Trophoblast cell (in vitro differentiated cells and primary cell): ENCODE results near the gene GRM8.

Experiments used
- DNase-seq, 2 donors: peaks; one replicate each; pipeline ENCODE4 v3.0.0-alpha.2; 2016
- H2AFZ ChIP-seq: 2 replicates; pipeline ENCODE4 v1.6.1; 2013; ENCODE audit warnings: low read length, moderate library complexity, mild to moderate bottlenecking; ENCODE audit not compliant: insufficient read depth, poor library complexity
- H2AK5ac ChIP-seq: 2 replicates; pipeline ENCODE4 v1.6.1; 2013; ENCODE audit warnings: mild to moderate bottlenecking, low read length
- H2BK120ac ChIP-seq: 2 replicates; pipeline ENCODE4 v1.6.1; 2013; ENCODE audit warnings: low read length, mild to moderate bottlenecking, moderate library complexity; ENCODE audit not compliant: insufficient read depth, poor library complexity
- H2BK12ac ChIP-seq: 2 replicates; pipeline ENCODE4 v1.6.1; 2013; ENCODE audit warnings: mild to moderate bottlenecking, low read length, moderate library complexity
- H2BK5ac ChIP-seq: 2 replicates; pipeline ENCODE4 v1.6.1; 2013; ENCODE audit warnings: low read length, low read depth, moderate library complexity, mild to moderate bottlenecking; ENCODE audit not compliant: poor library complexity
- H3K14ac ChIP-seq: 2 replicates; pipeline ENCODE4 v1.6.1; 2013; ENCODE audit warnings: mild to moderate bottlenecking, low read length
- H3K18ac ChIP-seq: 2 replicates; pipeline ENCODE4 v1.6.1; 2013; ENCODE audit warnings: mild to moderate bottlenecking, low read length
- H3K23ac ChIP-seq: 2 replicates; pipeline ENCODE4 v1.6.1; 2013; ENCODE audit warnings: low read length
- H3K27ac ChIP-seq: 2 replicates; pipeline ENCODE4 v1.5.1; 2013; ENCODE audit warnings: low read depth, mild to moderate bottlenecking, inconsistent platforms, low read length, moderate library complexity
- H3K27me3 ChIP-seq: 2 replicates; pipeline ENCODE4 v1.6.1; 2013; ENCODE audit warnings: inconsistent platforms, mild to moderate bottlenecking, low read length, moderate library complexity; ENCODE audit not compliant: insufficient read depth
- H3K36me3 ChIP-seq, 2 experiments: 1 replicate in 1 of 2; 2 replicates in 1 of 2; pipeline ENCODE4 v1.6.1; 2013; ENCODE audit warnings: low read length in 2 of 2, mild to moderate bottlenecking in 2 of 2, moderate library complexity in 1 of 2; ENCODE audit not compliant: insufficient read depth in 2 of 2, control insufficient read depth in 1 of 2
- H3K4ac ChIP-seq: 2 replicates; pipeline ENCODE4 v1.6.1; 2013; ENCODE audit warnings: low read depth, mild to moderate bottlenecking, low read length, moderate library complexity
- H3K4me1 ChIP-seq, 2 experiments: 1 replicate in 1 of 2; 2 replicates in 1 of 2; pipeline ENCODE4 v1.6.1; 2013; ENCODE audit warnings: low read length in 2 of 2, mild to moderate bottlenecking in 2 of 2, moderate library complexity in 1 of 2; ENCODE audit not compliant: insufficient read depth in 2 of 2, control insufficient read depth in 1 of 2
- H3K4me2 ChIP-seq: 2 replicates; pipeline ENCODE4 v1.6.1; 2013; ENCODE audit warnings: inconsistent platforms, mild to moderate bottlenecking, low read length, moderate library complexity
- H3K4me3 ChIP-seq: 2 replicates; pipeline ENCODE4 v1.5.1; 2013; ENCODE audit warnings: mild to moderate bottlenecking, low read depth, low read length, inconsistent platforms
- H3K79me1 ChIP-seq: one replicate; pipeline ENCODE4 v1.6.1; 2013; ENCODE audit warnings: low read length
- H3K79me2 ChIP-seq: 2 replicates; pipeline ENCODE4 v1.6.1; 2013; ENCODE audit warnings: low read length, mild to moderate bottlenecking; ENCODE audit not compliant: control insufficient read depth, insufficient read depth, poor library complexity
- H3K9ac ChIP-seq: 2 replicates; pipeline ENCODE4 v1.6.1; 2013; ENCODE audit warnings: mild to moderate bottlenecking, low read length
- H3K9me3 ChIP-seq: 2 replicates; pipeline ENCODE4 v1.6.1; 2013; ENCODE audit warnings: low read depth, mild to moderate bottlenecking, control low read depth, inconsistent platforms, low read length; ENCODE audit not compliant: insufficient read depth
- H4K12ac ChIP-seq: 2 replicates; pipeline ENCODE4 v1.6.1; 2013; ENCODE audit warnings: low read depth, mild to moderate bottlenecking, low read length, moderate library complexity
- H4K8ac ChIP-seq: 2 replicates; pipeline ENCODE4 v1.6.1; 2013; ENCODE audit warnings: low read depth, mild to moderate bottlenecking, low read length, moderate library complexity
- H4K91ac ChIP-seq: one replicate; pipeline ENCODE4 v1.6.1; 2013; ENCODE audit warnings: low read depth, mild to moderate bottlenecking, low read length, moderate library complexity
- WGBS: extraction: QIAGEN DNeasy Blood & Tissue Kit; methylation state at CpG from one replicate; pipeline ENCODE4 v1.1.7; 2013; ENCODE audit warnings: missing lambda C conversion rate; ENCODE audit not compliant: insufficient read length, insufficient coverage; ENCODE audit errors: extremely low coverage; 5-methylcytosine and 5-hydroxymethylcytosine counted together

The GRM8 gene

DNA sequence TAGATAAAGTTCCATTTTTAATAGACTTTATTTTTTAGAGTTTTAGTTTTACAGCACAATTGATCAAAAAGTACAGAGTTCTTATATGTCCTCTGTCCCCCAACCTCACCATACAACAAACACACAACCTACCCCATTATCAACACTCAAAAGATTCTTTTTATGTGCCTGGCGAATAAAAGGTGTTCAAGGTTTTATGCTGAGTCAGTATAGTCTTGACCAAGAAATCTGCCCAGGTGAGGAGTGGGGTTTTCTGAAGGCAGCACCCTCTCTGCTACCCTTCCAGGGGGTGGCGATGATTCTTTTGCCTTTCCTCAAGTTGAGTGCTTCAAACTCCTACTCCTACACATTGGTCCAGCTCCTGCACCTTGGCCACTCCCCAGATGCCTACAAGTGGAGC, 222.9 kb downstream of the GRM8 start:
- Histone ChIP-seq H2BK120ac (no peak overlapping the region), H3K9ac (no peak overlapping the region), H3K4ac (no peak overlapping the region), H3K9me3 (no peaks in the 10 kb centered on the region), H3K27ac (no peak overlapping the region), H2AK5ac (no peak overlapping the region), H3K27me3 (no peaks in the 10 kb centered on the region), H3K18ac (no peak overlapping the region), H2BK5ac (no peak overlapping the region), H3K14ac (no peak overlapping the region), H3K36me3 (no peaks in the 10 kb centered on the region), H3K23ac (no peak overlapping the region), H4K8ac (no peak overlapping the region), H3K79me2 (no peaks in the 10 kb centered on the region), H3K4me2 (no peak overlapping the region), H2AFZ (no peak overlapping the region), H3K79me1 (no peaks in the 10 kb centered on the region), H4K91ac (no peak overlapping the region), H2BK12ac (no peak overlapping the region), H4K12ac (no peak overlapping the region), H3K4me1 (no peaks in the 10 kb centered on the region), H3K4me3 (no peak overlapping the region)
- DNase-seq: no peak
- no CpG with 5 or more reads among the region's 2 CpGs for WGBS

DNA sequence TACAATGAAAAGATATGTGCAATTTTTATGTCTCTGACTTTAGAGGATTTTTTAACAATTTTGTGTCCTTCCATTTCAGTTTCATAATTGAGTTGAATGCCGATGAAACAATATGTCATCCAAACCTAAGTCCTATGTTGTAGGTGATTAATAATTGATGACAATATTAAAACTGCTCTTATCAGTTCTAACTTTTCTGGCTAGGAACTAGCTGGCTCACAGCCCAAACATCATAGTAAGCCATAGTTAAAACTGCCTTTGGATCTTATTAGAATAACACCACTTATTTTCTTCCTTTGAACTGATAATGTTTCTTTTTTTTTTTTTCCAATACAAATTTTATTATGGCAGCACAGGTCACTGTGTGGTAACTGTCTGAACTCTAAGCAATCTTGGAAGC, 230.9 kb downstream of the GRM8 start:
- Histone ChIP-seq H4K91ac (no peak overlapping the region), H2BK5ac (no peak overlapping the region), H3K27me3 (no peaks in the 10 kb centered on the region), H3K23ac (no peak overlapping the region), H3K79me1 (no peaks in the 10 kb centered on the region), H3K79me2 (no peaks in the 10 kb centered on the region), H3K4me1 (no peaks in the 10 kb centered on the region), H3K18ac (no peak overlapping the region), H3K4me2 (no peak overlapping the region), H3K27ac (no peak overlapping the region), H4K8ac (no peak overlapping the region), H2BK120ac (no peak overlapping the region), H2AK5ac (no peak overlapping the region), H3K9ac (no peak overlapping the region), H2AFZ (no peak overlapping the region), H3K9me3 (no peaks in the 10 kb centered on the region), H4K12ac (no peak overlapping the region), H3K4ac (no peak overlapping the region), H3K36me3 (no peaks in the 10 kb centered on the region), H2BK12ac (no peak overlapping the region), H3K14ac (no peak overlapping the region), H3K4me3 (no peak overlapping the region)
- WGBS: no CpG with 5 or more reads among the region's 1 CpG
- no peak for DNase-seq

DNA sequence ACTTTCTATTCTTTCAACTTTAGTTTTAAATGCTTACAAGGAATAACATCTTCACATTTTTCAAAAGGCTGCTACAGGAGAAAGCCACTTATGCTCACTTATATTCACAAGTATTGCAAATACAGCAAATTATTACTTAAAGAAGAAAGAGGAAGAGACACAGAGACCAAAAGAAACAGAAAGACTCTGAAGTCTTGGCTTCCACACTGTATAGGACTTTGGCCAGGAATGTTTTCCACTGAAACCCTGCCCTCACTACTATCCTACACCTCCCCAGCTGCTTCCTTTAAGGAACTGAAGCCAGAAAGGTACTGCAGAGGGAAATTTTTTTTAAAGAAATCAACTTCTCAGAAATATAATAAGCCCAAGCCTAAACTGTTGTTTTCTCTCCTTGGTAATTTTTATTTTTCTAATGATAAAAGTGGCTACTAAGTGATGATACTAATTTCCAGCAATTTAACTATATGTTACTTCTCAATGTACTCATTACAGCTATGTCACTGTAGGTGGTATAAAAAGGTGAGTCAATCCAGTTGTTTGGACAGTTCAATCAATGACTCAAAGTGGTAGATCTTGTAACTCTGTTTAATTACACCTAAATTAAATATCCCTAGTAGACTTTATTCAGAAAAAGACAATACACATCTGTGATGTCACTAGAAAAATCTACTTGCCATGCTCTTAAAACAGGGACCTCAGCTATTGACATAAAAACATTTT, 231.6 kb downstream of the GRM8 start:
- H2BK120ac ChIP-seq: no peak overlapping the region
- no peak overlapping the region for H2AK5ac ChIP-seq
- no peaks in the 10 kb centered on the region for H3K27me3 ChIP-seq
- no peak overlapping the region for H3K27ac ChIP-seq
- H2AFZ ChIP-seq: no peak overlapping the region
- no peak overlapping the region for H4K8ac ChIP-seq
- no peaks in the 10 kb centered on the region for H3K79me1 ChIP-seq
- no peak overlapping the region for H3K9ac ChIP-seq
- H3K4me2 ChIP-seq: no peak overlapping the region
- H2BK12ac ChIP-seq: no peak overlapping the region
- no peaks in the 10 kb centered on the region for H3K36me3 ChIP-seq
- no peak overlapping the region for H2BK5ac ChIP-seq
- H3K9me3 ChIP-seq: no peaks in the 10 kb centered on the region
- no peak overlapping the region for H4K12ac ChIP-seq
- H3K23ac ChIP-seq: no peak overlapping the region
- no peak for DNase-seq
- no peaks in the 10 kb centered on the region for H3K79me2 ChIP-seq
- H3K4me3 ChIP-seq: no peak overlapping the region
- no peak overlapping the region for H3K4ac ChIP-seq
- no peak overlapping the region for H3K18ac ChIP-seq
- H3K14ac ChIP-seq: no peak overlapping the region
- H3K4me1 ChIP-seq: no peaks in the 10 kb centered on the region
- no peak overlapping the region for H4K91ac ChIP-seq

DNA sequence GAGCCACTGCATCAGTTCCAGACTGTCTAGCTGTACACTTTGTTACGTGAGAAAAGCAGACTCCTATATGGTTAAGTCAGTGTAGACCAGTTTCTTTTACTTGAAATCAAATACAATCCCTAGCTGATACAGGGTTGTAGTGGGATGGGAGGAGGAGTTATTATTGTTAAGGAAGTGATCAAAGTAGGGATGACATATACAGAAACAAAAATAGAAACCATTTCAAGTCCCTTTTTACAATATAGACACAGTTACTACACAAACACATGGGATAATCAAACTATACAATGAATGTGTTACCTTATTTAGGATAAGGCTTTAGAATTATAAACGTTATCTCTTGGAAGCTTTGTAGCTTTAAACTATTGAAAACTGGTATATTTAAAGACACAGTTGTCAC, 233.9 kb downstream of the GRM8 start:
- Histone ChIP-seq H3K18ac (no peak overlapping the region), H2BK12ac (no peak overlapping the region), H3K79me2 (no peaks in the 10 kb centered on the region), H3K4me1 (no peaks in the 10 kb centered on the region), H3K79me1 (no peaks in the 10 kb centered on the region), H3K9me3 (no peaks in the 10 kb centered on the region), H2AFZ (no peak overlapping the region), H3K27ac (no peak overlapping the region), H2BK5ac (no peak overlapping the region), H3K14ac (no peak overlapping the region), H3K4me3 (no peak overlapping the region), H3K36me3 (no peaks in the 10 kb centered on the region), H2AK5ac (no peak overlapping the region), H4K8ac (no peak overlapping the region), H3K4ac (no peak overlapping the region), H3K27me3 (no peaks in the 10 kb centered on the region), H3K23ac (no peak overlapping the region), H2BK120ac (no peak overlapping the region), H3K4me2 (no peak overlapping the region), H4K91ac (no peak overlapping the region), H4K12ac (no peak overlapping the region), H3K9ac (no peak overlapping the region)
- no CpG with 5 or more reads among the region's 2 CpGs for WGBS
- no peak for DNase-seq
